Thyroid gland (tissue), 4 donors: Measurements from ENCODE around the gene CIZ1.

Experiments used
- CTCF ChIP-seq, 6 experiments: fragments of 200-600 bp in 3 of 6; fragments of 450-650 bp in 3 of 6; sonication (generic) in 3 of 6; IDR thresholded peaks; one replicate each; pipeline ENCODE4 v1.5.1; 2016 to 2019; ENCODE audit warnings: antibody characterized with exemption in 6 of 6, mild to moderate bottlenecking in 2 of 6, inconsistent platforms in 1 of 6, moderate library complexity in 1 of 6
- POLR2A ChIP-seq, 2 donors: fragments of 450-650 bp; IDR thresholded peaks; one replicate each; pipeline ENCODE4 v1.6.1; 2017; ENCODE audit warnings: antibody characterized with exemption in 2 of 2, mild to moderate bottlenecking in 2 of 2, moderate library complexity in 1 of 2

- TF ChIP-seq CTCF (IDR thresholded peaks at IDR 0.05) (no peak), POLR2A (IDR thresholded peaks at IDR 0.05) (no peak)
These were observed 42.5 kb upstream of the CIZ1 start for GRCh38 chr9:128233817-128234406.
